Measurements from ENCODE around the gene NOVA1. TPM values are rescaled to one million over a fixed set of nuclear protein-coding genes. Genes with fewer than 3 reads are reported as not detected.

NOVA1 gene
- total RNA-seq, 1 experiment from 2014 or later, result not detected

DNA sequence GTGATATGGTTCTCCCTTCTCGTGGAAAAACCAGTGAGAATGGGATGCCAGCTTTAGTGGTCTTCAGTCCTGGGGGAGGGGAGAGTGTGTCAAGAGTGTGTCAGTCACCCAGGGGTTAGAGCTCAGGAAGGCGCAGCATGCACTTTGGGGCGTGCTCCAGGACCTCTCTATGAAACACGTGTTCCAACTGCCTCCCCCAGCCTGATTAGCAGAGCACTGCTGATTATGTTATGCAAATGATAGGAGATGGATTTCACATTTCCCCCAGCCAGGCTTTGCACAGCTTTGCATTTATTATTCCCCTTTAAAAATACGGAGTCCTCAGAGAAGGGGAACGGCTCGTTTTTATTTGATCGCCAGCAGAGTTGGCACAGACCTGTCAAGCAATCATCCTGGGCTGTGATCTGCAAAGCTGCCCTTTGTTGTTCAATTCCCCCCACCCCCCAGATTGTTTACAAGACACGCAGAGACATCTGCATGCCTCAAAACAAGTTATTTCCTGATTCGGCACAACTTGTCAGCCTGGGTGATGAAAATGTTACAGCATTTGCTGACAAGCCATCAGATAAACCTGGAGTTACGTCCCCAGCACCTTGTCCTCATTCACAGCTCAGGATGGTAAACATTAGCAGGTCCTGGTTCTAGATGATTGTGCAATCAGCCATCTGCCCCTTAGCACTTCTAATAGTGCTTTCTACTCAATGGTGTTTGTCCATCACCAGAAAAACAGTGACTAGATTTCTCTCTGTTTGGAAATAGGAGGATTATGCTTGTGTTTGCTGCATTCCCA, 196.5 kb downstream of the NOVA1 start:
- Histone ChIP-seq H3K4me1 (replicated peaks) (no peaks in the 10 kb centered on the region), H3K36me3 (no peaks in the 10 kb centered on the region), H3K27ac (no peak overlapping the region), H3K27me3 (replicated peaks) (no peaks in the 10 kb centered on the region), H3K9me3 (replicated peaks) (no peaks in the 10 kb centered on the region), H3K4me3 (no peak overlapping the region)
- no peak for DNase-seq (ENCODE audit: low read depth in 1 of 2, low spot score in 2 of 2)

DNA sequence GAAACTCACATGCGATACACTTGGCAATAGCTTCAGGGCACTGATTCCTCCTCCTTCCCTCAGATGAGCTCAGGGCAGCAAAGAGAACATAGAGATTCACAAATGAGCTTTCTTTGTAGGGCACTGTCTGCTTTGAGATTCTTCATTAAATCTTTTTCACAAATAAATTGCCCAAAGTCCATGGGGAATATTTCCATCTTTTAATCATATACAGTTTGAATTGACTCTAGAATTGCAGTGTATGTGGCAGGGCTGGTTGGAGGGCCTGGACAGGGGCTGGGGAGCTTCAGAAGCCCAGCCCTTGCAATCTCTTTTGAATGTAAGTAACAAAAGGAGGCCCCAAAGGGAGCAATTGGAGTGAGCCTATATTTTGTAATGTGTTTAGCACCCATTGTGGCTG, 197.5 kb downstream of the NOVA1 start:
- no peaks in the 10 kb centered on the region for H3K9me3 ChIP-seq (replicated peaks)
- H3K4me1 ChIP-seq (replicated peaks), result no peaks in the 10 kb centered on the region
- H3K4me3 ChIP-seq, result no peak overlapping the region
- no peak overlapping the region for H3K27ac ChIP-seq
- no peaks in the 10 kb centered on the region for H3K36me3 ChIP-seq
- no peak for DNase-seq (ENCODE audit: low read depth in 1 of 2, low spot score in 2 of 2)
- H3K27me3 ChIP-seq (replicated peaks), result no peaks in the 10 kb centered on the region

GRCh38 chr14:26398616-26399015, 199.2 kb downstream of the NOVA1 start:
- no peak for DNase-seq (ENCODE audit: low read depth in 1 of 2, low spot score in 2 of 2)
- H3K27ac ChIP-seq, result no peak overlapping the region
- no peak overlapping the region for H3K4me3 ChIP-seq
- H3K27me3 ChIP-seq (replicated peaks), result no peaks in the 10 kb centered on the region
- no peaks in the 10 kb centered on the region for H3K36me3 ChIP-seq
- H3K4me1 ChIP-seq (replicated peaks), result no peaks in the 10 kb centered on the region
- H3K9me3 ChIP-seq (replicated peaks), result no peaks in the 10 kb centered on the region
